ENCODE data around the gene NKX6-1.

DNA sequence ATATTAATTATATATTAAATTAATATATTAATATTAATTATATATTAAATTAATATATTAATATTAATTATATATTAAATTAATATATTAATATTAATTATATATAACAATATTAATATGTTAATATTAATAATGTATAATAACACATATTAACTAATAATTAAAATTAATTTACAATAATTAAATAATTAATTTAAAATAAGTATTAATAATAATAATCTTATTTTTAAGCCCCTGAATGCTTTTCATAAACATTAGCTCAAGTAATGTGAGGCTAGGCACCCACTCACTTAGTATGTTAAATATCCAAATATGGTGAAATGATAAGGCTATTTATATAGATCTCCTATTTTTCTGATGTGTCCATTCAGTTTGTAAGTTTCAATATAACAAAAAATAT, 26.9 kb downstream of the NKX6-1 start:
- TF ChIP-seq YY1 (IDR thresholded peaks at IDR 0.05; ENCODE audit: insufficient read depth, insufficient read length), result no peak
- TF ChIP-seq ZNF274 (IDR thresholded peaks at IDR 0.05; ENCODE audit: low read depth, low read length), result no peak
- TF ChIP-seq SUZ12 (IDR thresholded peaks at IDR 0.05; ENCODE audit: extremely low read depth, insufficient read depth, insufficient read length), result no peak

All from NT2/D1 (cell line).